SK-N-SH treated with all-trans-retinoic acid at 6 μM for 48 hours (cell line): ENCODE measurements around the gene SNX5.

Source experiments
- OSR1 ChIP-seq: fragments of 250-450 bp; sonication (Bioruptor Pico); IDR thresholded peaks from 2 replicates; pipeline ENCODE4 v1.8.0; 2022; ENCODE audit warnings: moderate library complexity, mild to moderate bottlenecking, inconsistent platforms
- PPARA ChIP-seq: fragments of 250-450 bp; sonication (Bioruptor Pico); IDR thresholded peaks from 2 replicates; pipeline ENCODE4 v1.5.0; 2020; ENCODE audit warnings: mild to moderate bottlenecking, borderline replicate concordance
- SNAI2 ChIP-seq: fragments of 250-450 bp; sonication (Bioruptor Pico); IDR thresholded peaks from 2 replicates; pipeline ENCODE4 v1.5.0; 2020; ENCODE audit warnings: mild to moderate bottlenecking, moderate library complexity
- TOX ChIP-seq: fragments of 250-450 bp; sonication (Bioruptor Pico); IDR thresholded peaks from 2 replicates; pipeline ENCODE4 v1.8.0; 2021; ENCODE audit warnings: mild to moderate bottlenecking, moderate library complexity, borderline replicate concordance
- ZNF565 ChIP-seq: fragments of 450-650 bp; formaldehyde crosslinking; conservative IDR thresholded peaks from 2 replicates; pipeline ENCODE4 v1.5.0; 2020; ENCODE audit warnings: low read depth, mild to moderate bottlenecking, moderate library complexity
- ZNF8 ChIP-seq: fragments of 450-650 bp; formaldehyde crosslinking; IDR thresholded peaks from 2 replicates; pipeline ENCODE4 v1.5.0; 2020; ENCODE audit warnings: mild to moderate bottlenecking, moderate library complexity

GRCh38 chr20:17940224-17940971 lies 28.2 kb downstream of the SNX5 start:
- TF ChIP-seq ZNF8 (CRISPR knock-in tag) (no peak), PPARA (CRISPR knock-in tag) (no peak), TOX (CRISPR knock-in tag) (no peak), ZNF565 (CRISPR knock-in tag) (no peak), OSR1 (no peak), SNAI2 (CRISPR knock-in tag) (no peak)
